ENCODE results near the gene PCDH9.

Gene PCDH9

DNA sequence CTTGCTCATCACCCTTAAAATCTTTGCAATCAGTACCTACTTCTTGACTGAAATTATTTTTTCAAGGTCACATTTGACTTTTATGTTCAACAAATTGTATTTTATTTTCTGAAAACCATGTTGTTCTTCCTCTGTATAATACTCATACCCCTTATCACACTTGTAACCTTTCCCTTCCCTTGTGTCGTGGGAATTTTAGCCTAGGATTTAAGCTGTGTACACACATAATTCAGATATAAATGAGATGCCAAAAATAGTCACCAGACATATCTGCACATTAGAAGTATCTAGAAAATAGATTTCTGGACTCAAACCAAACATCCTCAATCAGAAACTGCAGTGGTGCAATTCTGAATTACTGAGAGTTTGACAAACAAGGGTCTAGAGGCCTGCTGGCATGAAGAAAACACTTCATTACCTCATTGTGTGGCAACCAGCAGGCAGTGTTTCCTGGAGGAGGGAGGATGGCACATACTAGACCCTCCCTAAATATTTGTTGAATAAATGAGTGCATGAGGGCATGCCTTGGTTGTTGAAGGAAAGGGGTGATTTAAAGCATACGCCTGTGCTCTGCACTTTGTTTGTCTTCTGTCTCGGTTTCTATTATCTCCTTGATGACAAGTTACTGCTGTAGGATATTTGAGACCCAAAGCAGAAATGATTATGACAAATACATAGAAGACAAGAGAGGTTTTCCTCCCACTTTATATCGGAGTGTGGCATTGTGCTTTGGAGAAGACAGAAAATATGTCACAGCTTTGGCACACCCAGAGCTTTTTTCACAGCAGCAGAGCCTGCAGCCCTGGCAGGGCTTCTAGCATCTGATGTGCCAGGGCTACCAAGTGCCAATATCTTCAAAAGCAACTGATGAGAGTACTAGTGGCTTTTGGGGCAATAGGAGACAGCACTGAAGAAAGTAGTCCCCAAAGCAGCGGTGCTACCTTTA lies 881.1 kb downstream of the PCDH9 start:
- FAIRE-seq (no peak), DNase-seq (ENCODE audit: low spot score) (no peak)

GRCh38 chr13:66347486-66348117 lies 882.5 kb downstream of the PCDH9 start:
- no peak for DNase-seq (ENCODE audit: low spot score)
- no peak for FAIRE-seq

- DNase-seq (ENCODE audit: low spot score), result no peak
- no peak for FAIRE-seq
These were observed 884.2 kb downstream of the PCDH9 start for GRCh38 chr13:66345971-66346370.

DNA sequence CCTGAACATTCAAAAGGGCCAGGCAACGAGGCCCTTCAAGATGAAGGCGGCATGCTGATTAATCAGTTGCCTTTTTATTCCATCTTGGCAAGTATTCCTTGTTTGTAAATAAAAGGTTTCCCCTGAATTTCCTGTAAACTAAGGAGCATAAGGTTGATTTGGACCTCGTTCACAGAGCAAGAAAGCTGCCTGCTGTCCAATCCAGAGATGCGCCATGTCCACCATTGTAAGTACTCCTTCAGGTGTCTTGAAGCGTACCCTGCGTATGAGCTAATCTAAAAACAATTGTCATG lies 884.7 kb downstream of the PCDH9 start:
- FAIRE-seq, result no peak
- DNase-seq (ENCODE audit: low spot score), result no peak

DNA sequence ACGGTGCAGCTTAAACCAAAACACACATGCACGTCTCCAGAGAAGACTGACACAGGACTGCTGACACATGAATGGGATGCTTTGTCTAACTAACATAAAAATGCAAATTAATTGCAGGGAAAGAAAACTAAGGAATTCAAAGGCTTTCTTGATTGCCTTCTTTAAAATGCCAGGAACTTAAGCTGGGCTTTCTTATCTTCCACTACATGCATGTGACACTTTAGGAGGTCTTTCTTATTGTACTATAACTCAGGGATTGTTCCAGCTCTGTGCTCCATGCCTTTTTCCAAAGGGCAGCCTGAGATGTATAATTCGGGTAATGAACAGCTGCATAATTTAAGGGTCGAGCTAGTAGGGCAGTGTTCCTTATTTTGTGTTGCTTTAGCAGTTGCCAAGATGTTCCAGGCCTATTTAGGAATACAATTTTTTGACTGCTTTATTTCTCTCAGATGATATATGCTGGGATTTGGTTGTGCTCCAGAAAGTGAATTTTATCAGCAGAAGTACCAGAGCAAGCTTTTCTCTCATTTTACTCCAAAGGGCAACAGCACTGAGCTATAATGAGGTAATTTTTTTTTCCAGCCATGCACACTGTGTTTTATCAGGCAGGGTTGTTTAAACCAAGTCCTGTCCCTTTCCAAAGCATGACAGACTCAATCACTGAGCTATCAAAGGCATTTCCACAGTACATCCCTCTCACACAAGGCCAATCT lies 885.2 kb downstream of the PCDH9 start:
- no peak for DNase-seq (ENCODE audit: low spot score)
- FAIRE-seq, result no peak

DNA sequence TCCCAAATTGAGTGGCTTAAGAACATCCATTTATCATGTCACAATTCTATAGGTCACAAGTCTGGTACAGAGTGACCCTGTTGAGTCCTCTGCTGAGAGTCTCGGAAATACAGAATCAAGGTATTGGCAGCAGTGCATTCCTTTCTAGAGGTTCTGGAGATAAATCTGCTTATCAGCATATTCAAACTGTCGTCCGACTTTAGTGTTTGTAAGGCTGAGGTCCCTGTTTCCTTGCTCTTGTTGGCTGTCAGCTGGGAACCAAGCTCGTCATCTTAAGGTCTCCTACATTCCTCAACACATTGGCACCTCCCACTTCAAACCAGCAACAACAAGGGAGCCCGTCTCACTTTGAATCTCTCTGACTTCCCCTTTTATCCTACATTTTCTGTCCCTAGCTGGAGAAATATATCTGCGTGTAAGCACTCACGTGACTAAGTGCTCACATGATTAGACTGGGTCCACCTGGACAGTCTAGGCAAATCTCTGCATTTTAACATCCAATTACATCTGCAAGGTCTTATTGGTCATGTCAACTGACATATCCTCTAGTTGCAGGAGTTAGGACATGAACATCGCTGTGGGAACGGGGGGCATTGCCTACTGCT lies 886.8 kb downstream of the PCDH9 start:
- no peak for FAIRE-seq

GRCh38 chr13:66341635-66342377 lies 888.3 kb downstream of the PCDH9 start:
- DNase-seq (ENCODE audit: low spot score) (no peak), FAIRE-seq (no peak)

More for the DNA sequence above, 886.8 kb downstream of the PCDH9 start:
- no peak for DNase-seq (ENCODE audit: low spot score)

- DNase-seq (ENCODE audit: low spot score), result no peak
These were observed 890.9 kb downstream of the PCDH9 start for GRCh38 chr13:66339214-66339613.

DNA sequence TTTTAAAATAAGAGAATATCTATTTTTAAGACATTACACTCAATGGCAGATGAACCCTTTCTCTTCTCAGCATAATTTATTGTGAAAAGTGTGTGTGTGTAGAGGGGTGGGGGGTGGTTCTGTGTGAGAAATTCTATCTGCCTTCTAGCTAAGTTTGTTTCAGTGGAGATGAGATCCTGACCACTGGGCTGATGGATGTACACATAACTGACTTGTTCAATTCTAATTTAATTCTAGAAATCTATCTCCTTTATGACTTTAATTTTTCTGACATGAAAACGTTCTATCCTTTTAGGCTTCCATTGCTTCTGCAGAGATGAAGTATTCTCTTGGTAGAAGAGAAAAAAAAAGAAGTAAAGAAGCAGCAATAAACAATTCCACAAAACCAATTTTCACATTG lies 891.6 kb downstream of the PCDH9 start:
- FAIRE-seq, result no peak
- no peak for DNase-seq (ENCODE audit: low spot score)

More at GRCh38 chr13:66339214-66339613, 890.9 kb downstream of the PCDH9 start:
- FAIRE-seq, result no peak

- FAIRE-seq (no peak), DNase-seq (ENCODE audit: low spot score) (no peak)
These were observed 894.5 kb downstream of the PCDH9 start for GRCh38 chr13:66335626-66336025.

GRCh38 chr13:66329988-66330451 lies 900.1 kb downstream of the PCDH9 start:
- no peak for FAIRE-seq
- DNase-seq (ENCODE audit: low spot score), result no peak

GRCh38 chr13:66328476-66328875 lies 901.7 kb downstream of the PCDH9 start:
- FAIRE-seq (no peak), DNase-seq (ENCODE audit: low spot score) (no peak)

GRCh38 chr13:66323745-66324347 lies 906.3 kb downstream of the PCDH9 start:
- FAIRE-seq, result no peak
- no peak for DNase-seq (ENCODE audit: low spot score)

- FAIRE-seq (no peak), DNase-seq (ENCODE audit: low spot score) (no peak)
These were observed 907.2 kb downstream of the PCDH9 start for GRCh38 chr13:66322936-66323335.

GRCh38 chr13:66322193-66322740 lies 907.9 kb downstream of the PCDH9 start:
- DNase-seq (ENCODE audit: low spot score) (no peak), FAIRE-seq (no peak)

DNA sequence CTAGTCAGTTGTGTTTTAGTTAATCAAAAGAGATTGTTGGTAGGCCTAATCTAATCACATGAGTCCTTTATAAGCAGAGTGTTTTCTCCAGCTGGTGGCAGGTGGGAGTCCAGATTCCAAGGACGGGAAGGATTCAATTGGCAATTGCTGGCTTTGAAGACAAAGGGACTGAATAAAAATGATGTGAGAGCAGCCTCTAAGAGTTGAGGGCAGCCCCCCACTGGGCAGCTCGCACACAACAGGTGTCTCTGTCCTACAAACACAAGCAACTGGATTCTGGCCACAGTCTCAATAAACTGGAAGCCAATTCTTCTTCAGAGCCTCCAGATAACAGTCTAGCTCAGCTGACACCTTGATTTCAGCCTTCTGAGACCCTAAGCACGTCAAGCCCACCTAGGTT lies 915.2 kb downstream of the PCDH9 start:
- DNase-seq (ENCODE audit: low spot score), result no peak
- no peak for FAIRE-seq

- DNase-seq (ENCODE audit: low spot score) (no peak), FAIRE-seq (no peak)
These were observed 916.7 kb downstream of the PCDH9 start for GRCh38 chr13:66313413-66313812.

DNA sequence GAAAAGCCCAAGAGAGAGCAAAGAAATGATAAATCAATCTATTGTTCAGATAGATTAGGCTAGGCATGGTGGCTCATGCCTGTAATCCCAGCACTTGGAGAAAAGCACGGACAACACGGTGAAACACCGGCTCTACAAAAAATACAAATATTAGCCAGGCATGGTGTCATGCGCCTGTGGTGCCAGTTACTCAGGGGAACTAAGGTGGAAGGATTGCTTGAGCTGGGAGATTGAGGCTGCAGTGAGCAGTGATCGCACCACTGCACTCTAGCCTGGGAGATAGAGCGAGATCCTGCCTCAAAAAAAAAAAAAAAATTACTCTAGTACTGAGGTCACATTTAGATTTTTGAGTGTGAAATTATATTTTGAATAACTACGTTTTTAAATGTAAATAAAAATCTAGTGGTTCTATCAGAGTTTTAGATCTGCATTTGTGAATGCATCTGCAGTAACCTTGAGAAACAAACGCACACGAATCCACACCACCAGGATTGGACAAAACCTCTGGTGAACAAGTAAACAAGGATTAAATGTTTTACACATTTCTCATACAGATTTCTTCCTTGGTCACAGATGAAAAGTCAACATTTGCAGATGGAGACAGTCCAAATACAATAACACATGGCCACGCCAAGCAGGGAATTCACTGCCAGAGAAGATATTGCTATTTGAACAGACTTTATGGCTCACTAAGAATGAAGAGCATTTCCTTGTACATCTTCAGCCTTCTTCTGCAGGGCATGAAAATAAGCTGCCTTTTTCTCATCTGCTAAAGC lies 917.6 kb downstream of the PCDH9 start:
- DNase-seq (ENCODE audit: low spot score), result no peak
- no peak for FAIRE-seq

- no peak for DNase-seq (ENCODE audit: low spot score)
- FAIRE-seq, result no peak
These were observed 924.0 kb downstream of the PCDH9 start for GRCh38 chr13:66305961-66306617.

Measured in RCC 7860 (cell line).